Fibroblast of lung (primary cell): Measurements from ENCODE around the gene FBXO7.

Experiments used
- CTCF ChIP-seq, 2 donors: IDR thresholded peaks in 1 of 2; conservative IDR thresholded peaks in 1 of 2; 1 replicate in 1 of 2; 2 replicates in 1 of 2; pipeline ENCODE4 v1.5.1; 2011 to 2012; ENCODE audit warnings: low read length in 2 of 2, control low read depth in 1 of 2, inconsistent platforms in 1 of 2, low read depth in 1 of 2, mild to moderate bottlenecking in 1 of 2
- EZH2 ChIP-seq: IDR thresholded peaks from 2 replicates; pipeline ENCODE4 v1.5.1; 2012; ENCODE audit warnings: low read length, control low read depth, mild to moderate bottlenecking; ENCODE audit errors: missing control alignments

DNA sequence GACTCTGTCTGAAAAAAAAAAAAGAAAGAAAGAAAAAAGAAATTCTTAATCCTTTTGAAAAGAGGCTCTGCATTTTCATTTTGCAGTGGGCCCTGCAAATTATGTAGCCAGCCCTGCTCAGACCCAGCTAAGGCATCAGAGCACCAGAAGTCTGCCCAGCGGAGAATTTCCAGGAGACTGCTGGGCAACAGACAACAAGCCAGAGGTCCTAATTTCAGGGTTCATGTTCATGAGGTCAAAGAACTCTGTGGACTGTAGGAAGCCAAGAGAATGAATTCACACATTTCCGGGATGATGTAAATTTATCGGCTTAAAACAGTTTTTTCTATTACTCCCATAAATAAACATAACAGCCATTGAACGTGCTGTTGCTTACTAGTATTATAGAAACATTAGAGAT, 47.7 kb upstream of the FBXO7 start:
- TF ChIP-seq EZH2 (no peak), CTCF (conservative IDR thresholded peaks at IDR 0.05 in 1 of 2, IDR thresholded peaks at IDR 0.05 in 1 of 2; ENCODE audit: low read depth in 1 of 2, low read length in 2 of 2) (no peak)
